Heart left ventricle (tissue), 16 donors: Measurements from ENCODE around the gene ACTR5. TPM values are rescaled to one million over a fixed set of nuclear protein-coding genes. Genes with fewer than 3 reads are reported as not detected.

Experiments used
- ATAC-seq, 4 donors: fragments of 200-7000 bp; cut with Tn5 transposase; one replicate each; pipeline ENCODE4 v1.9.1; 2020 to 2022; ENCODE audit warnings: moderate library complexity in 4 of 4, mild to moderate bottlenecking in 3 of 4, moderate number of reproducible peaks in 1 of 4
- DNase-seq, 5 donors: peaks; one replicate each; pipeline ENCODE4 v3.0.0-alpha.2; 2020
- H3K27ac ChIP-seq, 12 donors: fragments of 200-600 bp; sonication (generic) in 4 of 12; one replicate each; pipeline versions ENCODE4 v1.5.0 to v1.8.0; 2016 to 2022; ENCODE audit warnings: mild to moderate bottlenecking in 2 of 12
- H3K27me3 ChIP-seq, 9 donors: fragments of 200-600 bp; sonication (generic) in 2 of 9; one replicate each; pipeline versions ENCODE4 v1.5.1 to v1.8.0; 2016 to 2022; ENCODE audit warnings: mild to moderate bottlenecking in 3 of 9
- H3K36me3 ChIP-seq, 9 donors: fragments of 200-600 bp; sonication (generic) in 2 of 9; one replicate each; pipeline versions ENCODE4 v1.5.0 to v1.8.0; 2018 to 2022; ENCODE audit warnings: mild to moderate bottlenecking in 2 of 9
- H3K4me1 ChIP-seq, 12 donors: fragments of 200-600 bp; sonication (generic) in 4 of 12; one replicate each; pipeline versions ENCODE4 v1.5.0 to v1.8.0; 2016 to 2022; ENCODE audit warnings: mild to moderate bottlenecking in 3 of 12
- H3K4me3 ChIP-seq, 12 donors: fragments of 200-600 bp; sonication (generic) in 4 of 12; one replicate each; pipeline versions ENCODE4 v1.5.0 to v1.8.0; 2017 to 2022; ENCODE audit warnings: mild to moderate bottlenecking in 9 of 12, moderate library complexity in 4 of 12
- H3K9me3 ChIP-seq, 12 donors: fragments of 200-600 bp; sonication (generic) in 4 of 12; one replicate each; pipeline versions ENCODE4 v1.5.0 to v1.8.0; 2016 to 2022; ENCODE audit warnings: mild to moderate bottlenecking in 1 of 12
- POLR2A ChIP-seq, 2 donors: fragments of 450-650 bp; IDR thresholded peaks; one replicate each; pipeline ENCODE4 v1.6.1; 2017; ENCODE audit warnings: antibody characterized with exemption in 2 of 2, mild to moderate bottlenecking in 2 of 2, moderate library complexity in 2 of 2
- WGBS, 4 donors: extraction: QIAGEN DNeasy Blood & Tissue Kit in 2 of 4; methylation state at CpG; one replicate each; pipeline versions ENCODE4 v1.1.5 to v1.1.7; 2013 to 2018; 5-methylcytosine and 5-hydroxymethylcytosine counted together
- intact Hi-C, 10 donors: fragments of 100-400 bp; cut with DNase I; formaldehyde crosslinking; loops; one replicate each; pipeline versions ENCODE4 v1.11.1 to v1.14.2; 2022
- polyA plus RNA-seq, 2 donors: library from polyadenylated mRNA; stranded (reverse); fragments of 200-250 nt; gene quantifications; one replicate each; pipeline ENCODE4 v1.2.3, GENCODE V29; 2013
- total RNA-seq, 9 donors: library from RNA; depleted of rRNA in 2 of 9; stranded (reverse); fragments of >200 nt in 2 of 9; fragmentation: NEBNext Ultra II Directional in 3 of 9; extraction: Animal tissue kit (Norgen Biotek cat#: 25700) in 3 of 9; gene quantifications; one replicate each; pipeline versions ENCODE4 v1.1.0 to v1.2.4, GENCODE V29; 2016 to 2023
- TF ChIP-seq, protein P1 (sequence below), 12 donors: fragments of 200-600 bp; sonication (generic) in 4 of 12; IDR thresholded peaks; one replicate each; pipeline versions ENCODE4 v1.5.0 to v1.8.0; 2018 to 2022; ENCODE audit warnings: antibody characterized with exemption in 12 of 12, mild to moderate bottlenecking in 5 of 12
- donor health status: ischemic (EF 13 %, LVEDD 7.1; RV severe dilation, severe dysfunction).
- donor health status: healthy with polysubstance abuse.
- donor health status: DM: no; HTN: yes; CAD: no.
- donor health status: DM: no; HTN: no; CAD: no.
- donor health status: ischemic (EF 25% LVEDD 6.9; RV normal size, moderate dysfunction).
- donor health status: ischemic (EF 25% LVEDD 5.7; RV mildly dilated, moderate dysfunction).
- donor health status: healthy.
- donor health status: DM: yes; HTN: yes; CAD: no.
- donor health status: ischemic (EF 35%, LVEDD 5.7; RV mildly dilated, moderate dysfunction).
- donor health status: nonischemic (EF 11% LVEDD 7.7; RV severe dilation, severe dysfunction).
- donor health status: DM: yes; HTN: yes; CAD: no.
- donor health status: PGD.
- donor health status: ischemic (EF 29% LVEDD 5.4; RV normal size, mild dysfunction).
- donor health status: nonischemic (EF 23%, LVEDD 6.1; RV moderate dilation, normal function).

The ACTR5 gene
- total and polyA plus RNA-seq, 11 donors = 2.3 to 6.4 (median 3.5) TPM

GRCh38 chr20:38806855-38807655 lies 58.8 kb downstream of the ACTR5 start:
- intact Hi-C loops = loop anchor here in 7 of 10 donors (5.0 to 10.0 kb wide), 5 partner anchors 68 to 88 kb away; no protein-coding TSS in a partner anchor
- peaks cover 0 to 70% (median 38%) of the 10 kb centered on the region in 12 donors for H3K4me1 ChIP-seq

GRCh38 chr20:38809942-38810341 lies 61.7 kb downstream of the ACTR5 start:
- DNase-seq (no peak), ATAC-seq (no peak)
- Histone ChIP-seq H3K27ac (peak overlapping the region in 2 of 12 donors; percentile 8 to 19), H3K36me3 (peaks cover 0 to 8% (median 0%) of the 10 kb centered on the region in 9 donors), H3K4me3 (no peak overlapping the region), H3K27me3 (peaks cover 3 to 33% (median 17%) of the 10 kb centered on the region in 9 donors), H3K4me1 (peaks cover 2 to 74% (median 44%) of the 10 kb centered on the region in 12 donors), H3K9me3 (no peaks in the 10 kb centered on the region)
- TF ChIP-seq, protein P1, sequence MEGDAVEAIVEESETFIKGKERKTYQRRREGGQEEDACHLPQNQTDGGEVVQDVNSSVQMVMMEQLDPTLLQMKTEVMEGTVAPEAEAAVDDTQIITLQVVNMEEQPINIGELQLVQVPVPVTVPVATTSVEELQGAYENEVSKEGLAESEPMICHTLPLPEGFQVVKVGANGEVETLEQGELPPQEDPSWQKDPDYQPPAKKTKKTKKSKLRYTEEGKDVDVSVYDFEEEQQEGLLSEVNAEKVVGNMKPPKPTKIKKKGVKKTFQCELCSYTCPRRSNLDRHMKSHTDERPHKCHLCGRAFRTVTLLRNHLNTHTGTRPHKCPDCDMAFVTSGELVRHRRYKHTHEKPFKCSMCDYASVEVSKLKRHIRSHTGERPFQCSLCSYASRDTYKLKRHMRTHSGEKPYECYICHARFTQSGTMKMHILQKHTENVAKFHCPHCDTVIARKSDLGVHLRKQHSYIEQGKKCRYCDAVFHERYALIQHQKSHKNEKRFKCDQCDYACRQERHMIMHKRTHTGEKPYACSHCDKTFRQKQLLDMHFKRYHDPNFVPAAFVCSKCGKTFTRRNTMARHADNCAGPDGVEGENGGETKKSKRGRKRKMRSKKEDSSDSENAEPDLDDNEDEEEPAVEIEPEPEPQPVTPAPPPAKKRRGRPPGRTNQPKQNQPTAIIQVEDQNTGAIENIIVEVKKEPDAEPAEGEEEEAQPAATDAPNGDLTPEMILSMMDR (IDR thresholded peaks at IDR 0.05) = no peak
- no peak for TF ChIP-seq POLR2A (IDR thresholded peaks at IDR 0.05)
- intact Hi-C loops = loop anchor here in 7 of 10 donors (5.0 to 10.0 kb wide), 5 partner anchors 65 to 85 kb away; no protein-coding TSS in a partner anchor
- WGBS, 4 donors = 51 to 53% (median 53%) methylated on average over 6 of the region's 6 CpGs

More at GRCh38 chr20:38806855-38807655, 58.8 kb downstream of the ACTR5 start:
- whole genome bisulfite sequencing, 4 donors = 15 to 20% (median 16%) methylated on average over 24 to 32 of the region's 32 CpGs
- H3K27ac ChIP-seq = peak overlapping the region in 11 of 12 donors; percentile 24 to 90 (median 86)
- no peaks in the 10 kb centered on the region for H3K9me3 ChIP-seq
- peaks cover 3 to 33% (median 17%) of the 10 kb centered on the region in 9 donors for H3K27me3 ChIP-seq
- TF ChIP-seq, protein P1 (IDR thresholded peaks at IDR 0.05) = no peak
- no peak for TF ChIP-seq POLR2A (IDR thresholded peaks at IDR 0.05)
- DNase-seq (no peak), ATAC-seq (peak in 1 of 4 donors; percentile 16)
- peak overlapping the region; percentile 68 to 98 (median 76) for H3K4me3 ChIP-seq
- peaks cover 0 to 8% (median 0%) of the 10 kb centered on the region in 9 donors for H3K36me3 ChIP-seq

- H3K4me1 ChIP-seq = peaks cover 2 to 67% (median 41%) of the 10 kb centered on the region in 12 donors
- no peak overlapping the region for H3K4me3 ChIP-seq
- WGBS, 4 donors = 75 to 82% (median 81%) methylated on average over 4 of the region's 4 CpGs
- H3K27me3 ChIP-seq = peaks cover 3 to 28% (median 11%) of the 10 kb centered on the region in 9 donors
- ATAC-seq = no peak
- peaks cover 0 to 8% (median 0%) of the 10 kb centered on the region in 9 donors for H3K36me3 ChIP-seq
- intact Hi-C loops = loop anchor here in 2 of 10 donors (5.0 kb wide), 2 partner anchors 66 to 81 kb away; no protein-coding TSS in a partner anchor
- DNase-seq = no peak
- TF ChIP-seq, protein P1 (IDR thresholded peaks at IDR 0.05) = no peak
- no peak for TF ChIP-seq POLR2A (IDR thresholded peaks at IDR 0.05)
- no peaks in the 10 kb centered on the region for H3K9me3 ChIP-seq
- peak overlapping the region in 3 of 12 donors; percentile 12 to 62 (median 56) for H3K27ac ChIP-seq
These were observed 62.8 kb downstream of the ACTR5 start for GRCh38 chr20:38810926-38811630.
